ENCODE results near the gene VAV2.
A peak's percentile ranks its signal among the peaks of the same experiment; 100 is the strongest.
"Not testable (repeated sequence)": the region's sequence is repeated elsewhere in the genome, so short reads cannot be mapped to it uniquely, and the experiment has no call there.

Gene VAV2

DNA sequence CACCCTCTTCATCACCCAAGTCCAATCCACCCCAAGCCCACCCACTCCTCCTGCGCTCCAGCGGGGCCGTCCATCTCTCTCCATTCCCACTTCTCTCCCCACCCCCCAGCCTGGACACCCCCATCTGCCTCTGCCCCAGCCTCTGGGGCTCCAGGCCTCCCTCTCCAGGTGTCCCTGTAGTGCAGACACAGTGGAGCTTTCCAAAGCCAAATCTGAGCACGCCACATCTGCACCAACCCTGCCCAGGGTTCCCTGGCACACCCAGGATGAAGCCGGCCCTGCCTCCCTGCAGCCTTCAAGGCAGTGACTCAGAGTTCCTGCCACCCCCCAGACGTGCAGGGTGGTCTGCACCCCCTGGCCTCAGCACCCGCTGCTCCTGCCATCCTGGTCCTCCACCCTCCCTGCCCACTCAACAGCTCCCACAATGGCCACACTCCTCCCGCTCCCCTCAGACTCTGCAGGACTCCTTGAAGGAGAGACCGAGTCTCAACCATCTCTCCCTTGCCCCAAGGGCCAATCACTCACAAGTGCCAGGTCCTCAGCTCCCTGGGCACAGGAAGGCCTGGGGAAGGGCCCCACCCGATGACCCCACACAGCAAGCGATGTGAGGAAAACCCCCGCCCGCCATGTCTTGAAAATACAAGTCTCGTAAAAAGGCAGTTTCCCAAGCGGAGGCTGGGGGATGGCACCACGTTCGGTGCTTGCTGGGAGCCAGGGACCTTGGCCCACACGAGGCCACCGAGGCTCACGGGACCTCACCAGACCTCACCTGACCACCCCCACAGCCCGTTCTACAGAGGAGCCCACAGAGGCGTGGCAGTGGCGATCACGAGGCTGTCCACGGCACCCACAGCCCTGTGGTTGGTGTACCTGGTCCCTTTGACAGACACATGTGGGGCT is 22.2 kb downstream of the VAV2 start:
- DNase-seq (ENCODE audit: low spot score): no peak

- DNase-seq (ENCODE audit: low spot score): no peak
Measured at GRCh38 chr9:133968966-133969617, 23.0 kb downstream of the VAV2 start.

- no peak for DNase-seq (ENCODE audit: low spot score)
Measured at GRCh38 chr9:133968428-133968827, 23.7 kb downstream of the VAV2 start.

DNA sequence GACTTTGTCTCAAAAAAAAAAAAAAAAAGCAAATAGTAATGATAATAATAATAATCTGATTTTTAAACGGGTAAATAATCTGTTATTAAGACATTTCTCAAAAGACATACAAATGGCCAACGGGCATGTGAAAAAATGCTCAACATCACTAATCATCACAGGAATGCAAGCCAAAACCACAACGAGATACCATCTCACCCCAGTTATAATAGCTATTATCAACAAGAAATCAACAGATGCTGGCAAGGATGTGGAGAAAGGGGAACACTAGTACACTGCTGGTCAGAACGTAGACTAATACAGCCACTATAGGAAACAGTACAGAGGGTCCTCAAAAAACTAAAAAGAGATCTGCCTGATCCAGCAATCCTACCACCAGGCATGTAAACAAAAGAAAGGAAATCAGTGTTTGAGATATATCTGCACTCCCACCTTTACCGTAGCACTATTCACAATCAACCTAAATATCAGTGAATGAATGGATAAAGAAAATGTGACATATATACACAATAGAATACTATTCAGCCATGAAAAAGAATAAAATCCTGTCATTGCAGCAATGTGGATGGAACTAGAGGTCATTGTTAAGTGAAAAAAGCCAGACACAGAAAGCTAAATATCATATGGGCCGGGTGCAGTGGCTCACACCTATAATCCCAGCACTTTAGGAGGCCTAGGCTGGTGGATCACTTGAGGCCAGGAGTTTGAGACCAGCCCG is 24.9 kb downstream of the VAV2 start:
- DNase-seq (ENCODE audit: low spot score): no peak

DNA sequence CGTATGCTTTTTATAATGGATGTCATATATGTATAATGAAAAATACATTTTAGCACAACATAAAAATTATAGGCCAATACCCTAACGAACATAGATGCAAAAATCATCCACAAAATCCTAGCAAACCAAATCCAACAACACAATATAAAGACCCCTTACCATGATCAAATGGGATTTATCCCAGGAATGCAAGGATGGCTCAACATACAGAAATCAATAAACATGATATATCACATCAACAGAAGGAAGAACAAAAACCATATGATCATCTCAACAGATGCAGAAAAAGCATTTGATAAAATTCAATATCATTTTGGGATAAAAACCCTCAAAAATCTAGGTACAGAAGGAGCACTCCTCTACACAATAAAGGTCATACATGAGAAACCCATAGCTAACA is 27.7 kb downstream of the VAV2 start:
- DNase-seq (ENCODE audit: low spot score): no peak

DNA sequence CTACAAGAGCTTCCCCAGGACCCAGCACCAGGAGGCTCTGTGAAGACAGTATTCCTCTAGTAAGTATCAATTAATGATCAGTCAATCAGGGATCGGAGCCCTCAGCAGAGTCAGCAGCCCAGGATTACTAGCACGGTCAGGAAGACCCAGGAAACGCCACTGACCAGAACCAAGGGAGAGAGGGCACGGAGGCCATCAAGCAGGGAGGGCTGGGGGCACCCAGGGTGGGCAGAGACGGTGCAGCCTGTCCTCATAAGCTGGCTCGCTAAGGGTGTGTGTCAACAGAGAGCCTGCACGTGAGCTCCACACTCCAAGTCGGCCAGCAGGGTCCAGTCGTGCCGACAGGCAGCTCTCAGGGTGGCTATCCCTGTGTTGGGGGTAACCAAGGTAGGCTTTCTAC is 29.0 kb downstream of the VAV2 start:
- no peak for DNase-seq (ENCODE audit: low spot score)

DNA sequence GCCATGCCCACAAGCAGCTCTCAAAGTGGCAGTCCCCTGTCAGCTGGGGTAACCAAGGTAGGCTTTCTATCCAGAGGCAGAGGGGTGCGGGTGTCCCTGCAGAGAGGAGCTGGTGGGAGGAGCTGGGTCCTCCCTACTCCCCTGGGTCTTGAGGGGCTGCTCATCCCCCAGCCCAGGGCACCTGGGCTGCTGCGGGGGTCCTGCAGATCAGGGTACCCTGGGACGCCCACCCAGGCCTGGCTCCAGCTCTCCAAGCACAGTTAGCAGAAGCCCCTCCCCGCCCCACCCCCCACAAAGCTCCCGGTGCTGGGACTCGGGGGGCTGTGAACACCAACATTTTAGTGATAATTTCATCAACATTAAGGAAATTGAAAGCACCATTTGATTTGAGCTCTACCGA is 29.8 kb downstream of the VAV2 start:
- DNase-seq (ENCODE audit: low spot score): no peak

GRCh38 chr9:133961226-133962165 is 30.6 kb downstream of the VAV2 start:
- no peak for DNase-seq (ENCODE audit: low spot score)

DNA sequence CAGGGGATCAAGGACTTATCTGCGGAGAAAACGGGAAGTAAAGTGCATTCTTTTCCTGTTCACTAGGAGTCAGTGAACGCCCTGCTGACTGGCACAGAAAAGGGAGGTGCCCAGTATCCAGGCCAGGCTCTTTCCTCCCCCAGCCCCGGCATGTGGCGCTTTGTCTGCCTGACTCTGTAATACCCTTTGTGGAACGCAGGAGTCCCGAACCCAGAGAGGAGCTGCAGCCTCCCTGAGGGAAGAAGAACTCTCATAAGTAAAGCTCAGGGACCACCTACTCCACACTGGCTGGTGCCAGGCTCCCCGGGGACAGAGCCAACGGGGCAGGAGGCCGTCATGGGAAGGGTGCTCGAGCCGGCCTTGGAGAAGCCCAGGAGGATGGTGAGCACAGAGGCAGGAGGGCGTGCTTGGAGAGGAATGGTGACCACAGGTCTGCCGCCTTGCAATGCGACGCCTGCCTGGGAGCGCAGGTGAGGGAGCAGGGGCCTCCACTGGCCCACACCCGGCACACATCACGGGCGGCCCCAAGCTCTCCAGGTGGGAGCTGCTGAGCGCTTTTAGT is 31.5 kb downstream of the VAV2 start:
- DNase-seq (ENCODE audit: low spot score): peak; percentile 2

DNA sequence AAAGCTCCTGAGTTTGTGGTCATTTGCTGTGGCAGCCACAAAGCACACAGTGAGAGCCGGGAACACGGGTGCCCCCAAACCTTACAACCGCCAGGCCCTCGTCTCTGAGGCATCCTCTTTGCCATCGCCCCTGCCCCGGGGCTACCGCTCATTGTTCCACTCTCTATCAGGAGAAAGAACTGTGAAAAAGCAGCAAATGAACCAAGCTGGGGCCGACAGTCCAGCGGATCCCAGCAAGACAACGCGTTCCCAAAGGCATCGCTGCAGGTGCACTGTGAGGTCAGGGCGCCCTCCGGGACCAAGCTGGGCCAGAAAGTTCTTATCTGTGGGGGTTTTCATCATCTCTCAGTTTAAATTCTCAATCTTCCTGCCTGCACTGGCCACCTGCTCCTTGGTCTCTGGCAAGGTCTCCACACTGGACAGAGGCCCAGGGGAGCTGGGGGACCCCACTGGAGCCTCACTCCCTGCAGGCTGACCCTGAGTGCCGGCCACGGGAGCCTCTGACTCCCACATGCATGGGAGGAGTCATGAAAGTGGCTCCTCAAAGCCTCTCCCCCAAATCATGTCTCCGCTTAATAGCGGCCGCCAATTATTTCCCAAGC is 32.1 kb downstream of the VAV2 start:
- no peak for DNase-seq (ENCODE audit: low spot score)

DNA sequence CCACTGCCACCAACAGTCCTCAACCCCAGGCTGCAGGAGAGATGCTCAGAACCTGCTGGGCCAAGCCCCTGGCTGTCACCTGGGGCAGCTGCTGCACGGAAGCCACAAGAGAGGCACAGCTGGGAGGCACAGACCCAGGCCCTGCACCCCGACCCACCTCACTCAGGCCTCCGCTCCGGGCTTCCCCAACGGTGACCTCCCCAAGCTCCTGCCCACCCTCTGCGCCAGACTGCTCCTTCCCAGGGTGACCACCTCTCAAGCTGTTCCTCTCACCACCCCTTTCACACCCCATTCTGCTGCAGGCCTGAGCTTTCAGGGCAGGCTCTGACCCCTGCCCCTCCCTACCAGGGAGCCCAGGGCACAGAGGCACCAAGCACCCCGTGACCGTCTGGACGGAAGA is 33.0 kb downstream of the VAV2 start:
- no peak for DNase-seq (ENCODE audit: low spot score)

- DNase-seq (ENCODE audit: low spot score): no peak
Measured at GRCh38 chr9:133958756-133959155, 33.4 kb downstream of the VAV2 start.

GRCh38 chr9:133957772-133958171 is 34.4 kb downstream of the VAV2 start:
- DNase-seq (ENCODE audit: low spot score): not testable (repeated sequence)

DNA sequence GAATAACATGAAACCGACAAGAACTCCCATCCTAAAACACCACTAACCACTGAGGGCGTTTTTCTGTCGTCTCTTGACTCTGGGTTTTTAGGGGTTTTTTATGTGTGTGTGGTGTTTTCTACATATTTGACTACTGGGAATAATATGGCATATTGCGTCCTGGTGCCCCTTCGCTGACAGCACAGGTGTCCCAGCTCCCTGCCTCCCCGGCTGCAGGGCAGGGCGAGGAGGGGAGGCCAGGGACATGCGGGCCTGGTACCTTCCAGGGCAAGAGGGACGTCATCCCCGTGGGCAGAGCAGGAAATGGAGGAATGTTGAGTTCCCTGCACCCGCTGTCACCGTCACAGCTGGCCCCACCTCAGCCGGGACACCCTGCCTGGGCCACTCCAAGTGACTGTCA is 34.8 kb downstream of the VAV2 start:
- no peak for DNase-seq (ENCODE audit: low spot score)

- no peak for DNase-seq (ENCODE audit: low spot score)
Measured at GRCh38 chr9:133956520-133957076, 35.5 kb downstream of the VAV2 start.

DNA sequence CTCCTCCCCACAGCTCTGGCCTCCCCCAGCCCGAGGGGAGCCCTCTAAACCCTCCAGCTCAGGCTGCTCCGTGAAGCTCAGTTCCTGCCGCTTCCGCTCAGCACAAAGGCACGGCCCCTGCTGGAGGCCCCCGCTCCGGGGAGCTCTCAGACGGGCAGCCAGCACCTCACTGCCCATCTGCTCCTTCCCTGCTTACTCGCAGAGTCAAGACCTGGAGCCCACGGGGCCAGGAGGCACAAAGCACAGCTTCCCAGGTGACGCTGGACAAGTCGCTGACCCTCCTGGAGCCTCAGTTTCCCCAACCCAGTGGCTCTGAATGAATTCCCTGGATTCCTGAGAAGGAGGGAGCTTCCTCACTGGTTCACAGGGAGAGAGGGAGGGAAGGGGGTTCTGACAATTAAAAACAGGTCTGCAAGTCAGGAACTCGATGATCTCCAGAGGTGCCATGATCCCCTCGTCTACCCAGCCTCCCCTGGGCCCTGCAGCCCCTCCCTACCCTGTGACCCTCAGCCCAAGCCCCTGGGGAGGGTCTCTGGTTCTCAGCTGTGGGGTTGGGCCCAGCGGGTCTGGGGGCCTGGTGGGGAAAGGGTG is 36.2 kb downstream of the VAV2 start:
- no peak for DNase-seq (ENCODE audit: low spot score)

- no peak for DNase-seq (ENCODE audit: low spot score)
Measured at GRCh38 chr9:133954862-133955529, 37.1 kb downstream of the VAV2 start.

- no peak for DNase-seq (ENCODE audit: low spot score)
Measured at GRCh38 chr9:133953976-133954709, 38.0 kb downstream of the VAV2 start.

- DNase-seq (ENCODE audit: low spot score): no peak
Measured at GRCh38 chr9:133953621-133953975, 38.5 kb downstream of the VAV2 start.

Measured in pons (tissue), 1 donor.